ENCODE results near the gene MLH3.

GRCh38 chr14:75054421-75054820, 3.2 kb upstream of the MLH3 start:
- TF ChIP-seq CTCF (IDR thresholded peaks at IDR 0.05) (no peak), POLR2A (IDR thresholded peaks at IDR 0.05) (no peak), POLR2AphosphoS5 (IDR thresholded peaks at IDR 0.05) (no peak)

Data from prostate gland (tissue), 2 donors.